Stimulated activated CD4-positive, alpha-beta T cell treated with anti-CD3 and anti-CD28 coated beads, Interleukin-1b, Interleukin-23, amount 100 ng/mL, for 48 hours (primary cell): ENCODE data around the gene PSAT1.

Experiments used
- DNase-seq: peaks from one replicate; pipeline ENCODE4 v3.0.0-alpha.2; 2020

Gene PSAT1

GRCh38 chr9:78320030-78320693 is 23.2 kb downstream of the PSAT1 start:
- DNase-seq, result no peak

- no peak for DNase-seq
Observed at GRCh38 chr9:78320875-78321496, 24.1 kb downstream of the PSAT1 start.

- no peak for DNase-seq
Observed at GRCh38 chr9:78321505-78321904, 24.6 kb downstream of the PSAT1 start.

- no peak for DNase-seq
Observed at GRCh38 chr9:78324068-78324650, 27.2 kb downstream of the PSAT1 start.

- DNase-seq, result no peak
Observed at GRCh38 chr9:78324682-78325081, 27.8 kb downstream of the PSAT1 start.

- DNase-seq, result no peak
Observed at GRCh38 chr9:78325343-78325742, 28.4 kb downstream of the PSAT1 start.

- no peak for DNase-seq
Observed at GRCh38 chr9:78325846-78326360, 29.0 kb downstream of the PSAT1 start.

GRCh38 chr9:78326564-78326963 is 29.6 kb downstream of the PSAT1 start:
- no peak for DNase-seq

GRCh38 chr9:78332381-78332780 is 35.5 kb downstream of the PSAT1 start:
- no peak for DNase-seq

- no peak for DNase-seq
Observed at GRCh38 chr9:78348848-78349247, 51.9 kb downstream of the PSAT1 start.

- DNase-seq, result no peak
Observed at GRCh38 chr9:78351816-78352215, 54.9 kb downstream of the PSAT1 start.

GRCh38 chr9:78354324-78354973 is 57.5 kb downstream of the PSAT1 start:
- DNase-seq, result no peak

GRCh38 chr9:78354989-78355388 is 58.1 kb downstream of the PSAT1 start:
- DNase-seq, result no peak

GRCh38 chr9:78356634-78357033 is 59.7 kb downstream of the PSAT1 start:
- no peak for DNase-seq

- no peak for DNase-seq
Observed at GRCh38 chr9:78357165-78357873, 60.4 kb downstream of the PSAT1 start.

GRCh38 chr9:78358329-78359051 is 61.6 kb downstream of the PSAT1 start:
- DNase-seq, result no peak

- DNase-seq, result no peak
Observed at GRCh38 chr9:78363221-78363620, 66.3 kb downstream of the PSAT1 start.

- DNase-seq, result no peak
Observed at GRCh38 chr9:78365748-78366697, 69.1 kb downstream of the PSAT1 start.

- no peak for DNase-seq
Observed at GRCh38 chr9:78366827-78367226, 69.9 kb downstream of the PSAT1 start.

GRCh38 chr9:78368236-78368635 is 71.3 kb downstream of the PSAT1 start:
- DNase-seq, result no peak

GRCh38 chr9:78369639-78370219 is 72.8 kb downstream of the PSAT1 start:
- peak; percentile 24 for DNase-seq
